Subcutaneous preadipocyte (primary cell): Measurements from ENCODE around the gene MGP. TPM values are rescaled to one million over a fixed set of nuclear protein-coding genes. Genes with fewer than 3 reads are reported as not detected.

Experiments used
- total RNA-seq: library from RNA; depleted of rRNA; stranded (reverse); fragments of >200 nt; gene quantifications from 2 replicates; pipeline ENCODE4 v1.2.3, GENCODE V29; 2012

Gene MGP
- total RNA-seq: 0.20 and 0.73 TPM in 2 replicates

DNA sequence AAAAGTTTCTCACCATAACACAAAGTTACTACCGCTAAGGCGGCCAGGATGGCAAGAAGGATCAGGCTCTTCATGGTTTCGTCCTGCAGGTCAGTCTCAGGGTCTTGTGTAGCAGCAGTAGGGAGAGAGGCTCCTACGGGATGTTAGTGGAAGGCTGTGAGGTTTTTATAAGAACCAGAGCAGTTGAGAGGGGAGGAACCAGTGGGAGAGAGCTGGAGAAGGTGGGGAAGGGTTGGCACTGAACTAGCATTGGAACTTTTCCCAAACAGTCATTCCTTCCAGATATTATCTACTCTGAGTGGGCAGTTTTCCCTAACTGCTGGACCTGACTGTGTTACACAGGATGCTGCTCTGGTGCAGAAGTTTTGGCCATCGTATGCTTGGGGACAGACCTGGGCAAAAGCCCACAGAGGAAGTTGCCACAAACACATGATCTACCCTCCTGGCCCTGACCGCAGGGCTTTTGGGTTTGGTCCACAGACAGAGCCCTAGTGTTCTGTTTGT lies at the start of gene MGP:
Gene MGP (minus strand): TSS at position 137 of the 504 bp plus-strand sequence. CDS start 63 bp downstream, at position 74.

DNA sequence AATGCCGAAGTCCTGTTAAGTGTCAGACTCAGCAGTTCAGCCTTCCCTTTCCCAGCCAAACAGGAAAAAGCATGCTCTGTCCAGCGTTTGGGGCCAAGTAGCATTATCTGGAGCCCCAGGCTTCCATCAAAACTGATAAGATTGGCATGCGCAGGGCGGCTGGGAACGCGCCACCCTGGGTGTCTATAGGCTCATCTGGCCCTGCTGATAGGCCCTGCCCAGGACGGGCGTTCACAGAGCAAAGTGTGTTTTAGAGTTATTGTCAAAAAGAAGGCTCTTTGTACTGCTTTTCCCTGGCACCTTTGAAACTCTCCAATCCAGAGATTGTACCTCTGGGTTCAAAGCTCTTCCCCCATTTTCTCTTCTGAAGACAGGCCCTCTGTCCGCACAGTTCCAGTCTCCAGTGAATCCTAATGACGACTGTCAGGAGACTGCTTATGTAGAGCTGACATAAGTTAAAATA lies 42.2 kb downstream of the MGP start, which contains the start of gene ART4:
Gene ART4 (minus strand): TSS at position 102 of the 463 bp plus-strand sequence. CDS start 413 bp downstream, outside the sequence.

Other genes starting within 250 kb of the MGP start
- not detected in 2 replicates for gene GUCY2C, start 189.3 kb downstream of the MGP start, total RNA-seq
- 13.6 and 21.9 TPM in 2 replicates for gene WBP11, start 82.4 kb downstream of the MGP start, total RNA-seq
- gene C12orf60, start 82.2 kb downstream of the MGP start, total RNA-seq: 1.2 and 2.2 TPM in 2 replicates
- gene SMCO3, start 71.7 kb downstream of the MGP start, total RNA-seq: not detected in 2 replicates
- gene ART4, start 42.3 kb downstream of the MGP start, total RNA-seq: not detected in 2 replicates
- not detected in 2 replicates for gene ERP27, start 52.7 kb upstream of the MGP start, total RNA-seq
- gene ARHGDIB, start 75.7 kb upstream of the MGP start, total RNA-seq: 2.9 and 3.9 TPM in 2 replicates
- gene PDE6H, start 87.2 kb upstream of the MGP start, total RNA-seq: not detected in 2 replicates